Prostate gland (tissue), 2 donors: ENCODE measurements around the gene RSPRY1. TPM values are rescaled to one million over a fixed set of nuclear protein-coding genes. Genes with fewer than 3 reads are reported as not detected.

Experiments
- DNase-seq: peaks from one replicate; pipeline ENCODE4 v3.0.0-alpha.2; 2019; ENCODE audit warnings: low spot score
- H3K27ac ChIP-seq, 2 donors: fragments of 200-600 bp; sonication (generic); 2 replicates each; pipeline ENCODE4 v1.5.1; 2017 to 2019
- H3K27me3 ChIP-seq: fragments of 200-600 bp; sonication (generic); replicated peaks from 2 replicates; pipeline ENCODE4 v1.5.1; 2019; ENCODE audit not compliant: insufficient read depth
- H3K36me3 ChIP-seq, 2 donors: fragments of 200-600 bp; sonication (generic); 1 replicate in 1 of 2; 2 replicates in 1 of 2; pipeline versions ENCODE4 v1.5.1 to v1.8.1; 2017 to 2019
- H3K4me1 ChIP-seq: fragments of 200-600 bp; sonication (generic); replicated peaks from 2 replicates; pipeline ENCODE4 v1.5.1; 2019
- H3K4me3 ChIP-seq, 2 donors: fragments of 200-600 bp; sonication (generic); 2 replicates each; pipeline ENCODE4 v1.5.1; 2017 to 2019
- H3K9me3 ChIP-seq: fragments of 200-600 bp; sonication (generic); 2 replicates; pipeline ENCODE4 v1.5.1; 2017
- POLR2A ChIP-seq: fragments of 450-650 bp; IDR thresholded peaks from one replicate; pipeline ENCODE4 v1.6.1; 2016; ENCODE audit warnings: antibody characterized with exemption, mild to moderate bottlenecking
- POLR2AphosphoS5 ChIP-seq: sonication (generic); formaldehyde crosslinking; IDR thresholded peaks from one replicate; pipeline ENCODE4 v1.6.1; 2017; ENCODE audit warnings: antibody characterized with exemption
- WGBS: methylation state at CpG from one replicate; pipeline ENCODE4 v1.1.5; 2018; 5-methylcytosine and 5-hydroxymethylcytosine counted together
- intact Hi-C: fragments of 100-400 bp; cut with DNase I; formaldehyde crosslinking; loops from one replicate; pipeline ENCODE4 v1.14.2; 2022
- total RNA-seq, 2 donors: library from RNA; depleted of rRNA; stranded (reverse); fragments of >200 nt; gene quantifications; one replicate each; pipeline ENCODE4 v1.1.0, GENCODE V29; 2016
- TF ChIP-seq, protein P1 (sequence below), 4 experiments: fragments of 200-600 bp in 2 of 4; fragments of 450-650 bp in 2 of 4; sonication (generic) in 2 of 4; IDR thresholded peaks; 1 replicate in 3 of 4; 2 replicates in 1 of 4; pipeline ENCODE4 v1.5.1; 2016 to 2019; ENCODE audit warnings: antibody characterized with exemption in 4 of 4, mild to moderate bottlenecking in 2 of 4, moderate library complexity in 2 of 4

RSPRY1 gene
- total RNA-seq, 2 donors from 2014 or later, result 35.8 to 45.3 TPM

DNA sequence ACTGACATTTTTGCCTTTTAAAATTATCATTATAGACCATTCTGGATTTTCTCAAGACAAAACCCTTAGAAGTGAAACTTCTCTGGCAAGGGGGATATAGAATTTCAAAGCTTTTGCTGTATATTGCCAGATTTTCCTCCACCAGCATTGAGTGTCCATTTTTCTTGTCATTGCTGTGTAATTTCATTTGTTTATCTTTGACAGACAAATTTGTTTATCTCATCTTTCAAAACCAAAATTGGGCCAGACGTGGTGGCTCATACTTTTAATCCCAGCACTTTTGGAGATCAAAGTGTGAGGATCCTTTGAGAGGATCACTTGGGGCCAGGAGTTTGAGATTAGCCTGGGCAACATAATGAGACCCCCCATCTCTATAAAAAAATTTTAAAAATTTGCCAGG, 43.0 kb downstream of the RSPRY1 start:
- no peak for TF ChIP-seq POLR2AphosphoS5
- TF ChIP-seq, protein P1, sequence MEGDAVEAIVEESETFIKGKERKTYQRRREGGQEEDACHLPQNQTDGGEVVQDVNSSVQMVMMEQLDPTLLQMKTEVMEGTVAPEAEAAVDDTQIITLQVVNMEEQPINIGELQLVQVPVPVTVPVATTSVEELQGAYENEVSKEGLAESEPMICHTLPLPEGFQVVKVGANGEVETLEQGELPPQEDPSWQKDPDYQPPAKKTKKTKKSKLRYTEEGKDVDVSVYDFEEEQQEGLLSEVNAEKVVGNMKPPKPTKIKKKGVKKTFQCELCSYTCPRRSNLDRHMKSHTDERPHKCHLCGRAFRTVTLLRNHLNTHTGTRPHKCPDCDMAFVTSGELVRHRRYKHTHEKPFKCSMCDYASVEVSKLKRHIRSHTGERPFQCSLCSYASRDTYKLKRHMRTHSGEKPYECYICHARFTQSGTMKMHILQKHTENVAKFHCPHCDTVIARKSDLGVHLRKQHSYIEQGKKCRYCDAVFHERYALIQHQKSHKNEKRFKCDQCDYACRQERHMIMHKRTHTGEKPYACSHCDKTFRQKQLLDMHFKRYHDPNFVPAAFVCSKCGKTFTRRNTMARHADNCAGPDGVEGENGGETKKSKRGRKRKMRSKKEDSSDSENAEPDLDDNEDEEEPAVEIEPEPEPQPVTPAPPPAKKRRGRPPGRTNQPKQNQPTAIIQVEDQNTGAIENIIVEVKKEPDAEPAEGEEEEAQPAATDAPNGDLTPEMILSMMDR (IDR thresholded peaks at IDR 0.05), result no peak
- no peak for TF ChIP-seq POLR2A
- H3K4me1 ChIP-seq, result no peaks in the 10 kb centered on the region
- H3K27me3 ChIP-seq, result no peaks in the 10 kb centered on the region
- no peaks in the 10 kb centered on the region for H3K9me3 ChIP-seq
- peaks cover 0 to 6% of the 10 kb centered on the region in 2 donors for H3K36me3 ChIP-seq
- intact Hi-C loops, result no loop called here
- H3K27ac ChIP-seq, result no peak overlapping the region
- DNase-seq, result no peak
- H3K4me3 ChIP-seq, result no peak overlapping the region
- 75% methylated on average over 1 of the region's 1 CpG for WGBS

DNA sequence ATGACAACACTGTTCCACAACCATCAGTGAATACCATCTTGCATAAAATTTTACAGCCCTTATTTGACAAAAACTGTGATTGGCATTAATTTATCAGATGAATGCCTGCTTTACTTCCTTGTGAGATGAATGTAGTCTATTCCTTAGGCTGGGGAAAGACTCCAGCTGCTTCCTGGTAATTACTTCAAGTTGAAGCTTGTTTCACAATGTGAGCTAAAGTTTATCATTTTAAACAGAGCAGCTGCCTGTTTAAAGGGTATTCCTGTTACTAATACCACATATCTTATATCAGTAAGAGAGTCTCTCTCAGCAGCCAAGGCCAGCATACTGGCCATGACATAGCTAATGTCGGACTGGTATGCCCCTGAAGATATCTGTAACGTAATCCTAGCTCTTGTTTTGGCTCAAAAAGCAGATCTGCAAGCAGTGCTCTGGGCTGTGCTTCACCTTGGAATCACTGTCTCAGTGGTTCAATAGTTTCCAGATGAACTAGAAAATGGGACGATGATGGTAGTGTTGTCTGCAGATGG, 45.8 kb downstream of the RSPRY1 start:
- WGBS, result 47% methylated on average over 3 of the region's 3 CpGs
- peaks cover 0 to 6% of the 10 kb centered on the region in 2 donors for H3K36me3 ChIP-seq

GRCh38 chr16:57233944-57234706, 48.0 kb downstream of the RSPRY1 start:
- no peak overlapping the region for H3K4me3 ChIP-seq
- no peaks in the 10 kb centered on the region for H3K27me3 ChIP-seq
- H3K36me3 ChIP-seq, result peaks cover 0 to 6% of the 10 kb centered on the region in 2 donors
- no peak for DNase-seq
- intact Hi-C loops, result no loop called here
- TF ChIP-seq, protein P1 (IDR thresholded peaks at IDR 0.05), result no peak
- no peak for TF ChIP-seq POLR2A
- TF ChIP-seq POLR2AphosphoS5, result no peak
- H3K9me3 ChIP-seq, result no peaks in the 10 kb centered on the region
- H3K4me1 ChIP-seq, result peaks cover 4% of the 10 kb centered on the region
- no peak overlapping the region for H3K27ac ChIP-seq
- 91% methylated on average over 9 of the region's 9 CpGs for WGBS

More for the DNA sequence above, 45.8 kb downstream of the RSPRY1 start:
- no peaks in the 10 kb centered on the region for H3K27me3 ChIP-seq
- peaks cover 4% of the 10 kb centered on the region for H3K4me1 ChIP-seq
- peak; percentile 37 for DNase-seq
- peak; percentile 85 for TF ChIP-seq POLR2AphosphoS5
- TF ChIP-seq, protein P1 (IDR thresholded peaks at IDR 0.05), result no peak
- no peaks in the 10 kb centered on the region for H3K9me3 ChIP-seq
- no peak overlapping the region for H3K27ac ChIP-seq
- no peak overlapping the region for H3K4me3 ChIP-seq
- intact Hi-C loops, result no loop called here

GRCh38 chr16:57234707-57235092, 48.6 kb downstream of the RSPRY1 start:
- DNase-seq, result no peak
- intact Hi-C loops, result no loop called here
- TF ChIP-seq POLR2A, result no peak
- TF ChIP-seq, protein P1 (IDR thresholded peaks at IDR 0.05), result no peak
- no peak for TF ChIP-seq POLR2AphosphoS5
- H3K36me3 ChIP-seq, result peaks cover 0 to 6% of the 10 kb centered on the region in 2 donors
- no peak overlapping the region for H3K27ac ChIP-seq
- H3K4me3 ChIP-seq, result no peak overlapping the region
- H3K9me3 ChIP-seq, result no peaks in the 10 kb centered on the region
- H3K4me1 ChIP-seq, result peaks cover 4% of the 10 kb centered on the region
- H3K27me3 ChIP-seq, result no peaks in the 10 kb centered on the region
